Neutrophil (primary cell): ENCODE measurements around the gene PDE8B.

Experiments
- H3K27ac ChIP-seq: fragments of 200-600 bp; sonication (generic); 2 replicates; pipeline ENCODE4 v1.5.1; 2016; ENCODE audit warnings: mild to moderate bottlenecking, moderate library complexity
- H3K27me3 ChIP-seq: fragments of 200-600 bp; sonication (generic); 2 replicates; pipeline ENCODE4 v1.6.0; 2016; ENCODE audit warnings: mild to moderate bottlenecking
- H3K36me3 ChIP-seq: fragments of 200-600 bp; sonication (generic); 2 replicates; pipeline ENCODE4 v1.5.1; 2017
- H3K4me1 ChIP-seq, 2 experiments: fragments of 200-600 bp in 1 of 2; sonication (generic) in 1 of 2; 1 replicate in 1 of 2; 2 replicates in 1 of 2; pipeline versions ENCODE4 v1.5.1 to v1.6.1; 2013 to 2016; ENCODE audit warnings: low read depth in 1 of 2, low read length in 1 of 2, mild to moderate bottlenecking in 1 of 2, moderate library complexity in 1 of 2; ENCODE audit not compliant: control insufficient read depth in 1 of 2, insufficient read depth in 1 of 2
- H3K4me3 ChIP-seq, 2 experiments: fragments of 200-600 bp in 1 of 2; sonication (generic) in 1 of 2; 1 replicate in 1 of 2; 2 replicates in 1 of 2; pipeline ENCODE4 v1.5.1; 2013 to 2016; ENCODE audit warnings: low read depth in 1 of 2, low read length in 1 of 2, mild to moderate bottlenecking in 1 of 2, moderate library complexity in 1 of 2
- H3K9me3 ChIP-seq: fragments of 200-600 bp; sonication (generic); 2 replicates; pipeline ENCODE4 v1.5.1; 2016
- CTCF ChIP-seq: fragments of 200-600 bp; sonication (generic); IDR thresholded peaks from 2 replicates; pipeline ENCODE4 v1.5.1; 2016; ENCODE audit warnings: antibody characterized with exemption

Gene PDE8B

GRCh38 chr5:77192441-77193050, 17.9 kb upstream of the PDE8B start:
- Histone ChIP-seq H3K4me3 (no peak overlapping the region), H3K36me3 (no peaks in the 10 kb centered on the region), H3K9me3 (no peaks in the 10 kb centered on the region), H3K27ac (no peak overlapping the region), H3K4me1 (peaks cover 0 to 4% of the 10 kb centered on the region in 2 experiments), H3K27me3 (peaks cover 13% of the 10 kb centered on the region)
- no peak for TF ChIP-seq CTCF

DNA sequence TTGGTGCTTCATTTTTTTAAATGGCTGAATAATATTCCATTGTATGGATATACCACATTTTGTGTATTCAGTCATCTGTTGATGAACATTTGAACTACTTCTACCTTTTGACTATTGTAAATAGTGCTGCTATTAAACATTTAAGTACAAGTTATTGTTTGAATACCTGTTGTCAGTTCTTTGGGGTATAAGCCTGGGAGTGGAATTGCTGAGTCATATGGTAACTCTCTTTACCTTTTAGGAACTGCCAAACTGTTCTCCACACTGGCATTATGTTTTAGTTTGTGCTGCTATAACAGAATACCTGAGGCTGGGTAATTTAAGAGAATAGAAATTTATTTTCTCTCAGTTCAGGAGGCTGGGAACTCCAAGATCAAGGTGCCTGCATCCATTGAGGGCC, 15.7 kb upstream of the PDE8B start:
- Histone ChIP-seq H3K4me1 (no peaks in the 10 kb centered on the region), H3K27ac (no peak overlapping the region), H3K27me3 (no peaks in the 10 kb centered on the region), H3K4me3 (no peak overlapping the region), H3K36me3 (no peaks in the 10 kb centered on the region), H3K9me3 (no peaks in the 10 kb centered on the region)
- TF ChIP-seq CTCF = no peak

- H3K4me3 ChIP-seq = no peak overlapping the region
- no peaks in the 10 kb centered on the region for H3K4me1 ChIP-seq
- H3K27ac ChIP-seq = no peak overlapping the region
- H3K9me3 ChIP-seq = no peaks in the 10 kb centered on the region
- no peaks in the 10 kb centered on the region for H3K27me3 ChIP-seq
- no peaks in the 10 kb centered on the region for H3K36me3 ChIP-seq
- TF ChIP-seq CTCF = no peak
These were observed 12.5 kb upstream of the PDE8B start for GRCh38 chr5:77197840-77198554.

DNA sequence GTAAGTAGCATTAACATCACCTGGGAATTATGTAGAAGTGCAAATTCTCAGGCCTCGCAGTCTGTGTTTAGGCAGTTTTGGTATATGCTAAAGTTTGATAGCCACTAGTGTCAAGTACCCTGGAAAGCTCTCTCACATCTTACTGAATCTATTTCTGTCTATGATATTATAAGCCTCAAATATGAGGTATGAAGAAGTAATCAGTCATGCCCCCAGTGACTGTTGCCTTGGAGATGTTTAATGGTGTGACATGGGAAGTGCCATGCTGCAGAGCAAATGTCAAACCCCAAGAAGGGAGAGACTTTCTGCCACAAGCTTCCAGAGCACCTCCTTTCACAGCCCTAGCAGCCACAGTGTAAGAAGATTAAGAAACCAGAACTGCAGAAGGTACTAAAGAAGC, 9.8 kb upstream of the PDE8B start:
- H3K36me3 ChIP-seq = no peaks in the 10 kb centered on the region
- H3K27ac ChIP-seq = no peak overlapping the region
- no peak overlapping the region for H3K4me3 ChIP-seq
- H3K27me3 ChIP-seq = no peaks in the 10 kb centered on the region
- no peak for TF ChIP-seq CTCF
- H3K4me1 ChIP-seq = no peaks in the 10 kb centered on the region
- no peaks in the 10 kb centered on the region for H3K9me3 ChIP-seq

- TF ChIP-seq CTCF = no peak
- H3K27ac ChIP-seq = no peak overlapping the region
- no peak overlapping the region for H3K4me3 ChIP-seq
- H3K27me3 ChIP-seq = peaks cover 12% of the 10 kb centered on the region
- H3K4me1 ChIP-seq = no peaks in the 10 kb centered on the region
- no peaks in the 10 kb centered on the region for H3K9me3 ChIP-seq
- no peaks in the 10 kb centered on the region for H3K36me3 ChIP-seq
These were observed 8.3 kb upstream of the PDE8B start for GRCh38 chr5:77202145-77202544.
